Fibroblast of skin of scalp (primary cell): ENCODE data around the gene EED.
"Not testable (repeated sequence)": the region's sequence is repeated elsewhere in the genome, so short reads cannot be mapped to it uniquely, and the experiment has no call there.

Experiments used
- DNase-seq: peaks from one replicate; pipeline ENCODE4 v3.0.0-alpha.2; 2013

The EED gene

DNA sequence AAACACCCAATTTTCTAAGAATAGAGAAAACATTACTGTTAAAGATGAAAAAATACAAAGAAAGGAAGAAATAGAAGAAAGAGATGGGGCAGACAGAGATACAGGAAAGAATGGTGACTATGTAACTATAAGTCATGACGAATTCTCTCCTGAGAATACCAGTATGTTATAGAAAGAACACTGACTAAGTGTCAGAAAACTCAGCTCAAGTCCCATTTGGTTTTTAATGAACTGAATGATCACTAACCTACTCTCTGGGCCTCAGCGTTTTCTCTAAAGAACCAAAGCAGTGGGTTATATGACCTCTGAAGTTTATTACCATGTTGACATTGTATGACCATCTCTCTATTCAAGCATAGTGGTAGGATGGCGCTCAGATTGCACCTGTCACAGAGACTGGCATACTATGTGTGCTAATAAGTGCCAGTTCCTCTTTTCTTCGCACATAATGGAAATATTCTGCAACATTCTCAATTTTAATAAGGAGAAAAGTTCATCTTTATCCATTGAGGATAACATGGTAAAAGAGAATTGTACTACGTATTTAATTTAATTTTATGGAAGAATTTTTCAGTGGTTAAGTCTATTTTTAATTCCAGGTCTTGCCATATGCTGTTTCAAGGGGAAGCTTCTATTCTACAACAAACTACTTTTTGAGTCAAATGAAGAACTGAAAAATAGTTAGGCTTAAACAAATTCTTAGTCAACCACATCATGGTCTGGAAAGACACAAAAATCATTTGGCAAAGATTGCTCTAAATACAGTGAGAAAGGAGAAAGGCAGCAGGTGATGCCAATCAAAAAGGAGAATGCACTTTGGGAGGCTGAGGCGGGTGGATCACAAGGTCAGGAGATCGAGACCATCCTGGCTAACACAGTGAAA is 25.0 kb upstream of the EED start:
- no peak for DNase-seq

DNA sequence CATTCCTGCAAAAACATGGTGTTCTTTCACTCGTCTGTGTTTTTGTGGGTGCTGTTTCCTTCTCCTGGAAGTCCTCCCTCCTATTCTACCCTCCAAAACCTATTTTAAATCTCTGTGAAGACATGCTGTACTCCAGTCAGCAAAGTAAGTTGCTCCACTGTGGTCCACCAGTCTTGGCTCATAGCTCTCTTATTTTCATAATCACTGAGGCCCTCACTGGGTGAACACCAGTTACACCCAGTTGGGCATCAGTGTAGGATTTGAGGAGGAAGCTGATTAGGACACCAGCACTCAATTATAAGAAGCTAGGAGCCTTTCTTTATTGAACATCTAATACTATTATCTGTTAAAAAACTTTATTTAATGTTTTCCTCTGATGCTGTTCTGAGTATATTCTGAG is 23.9 kb upstream of the EED start:
- DNase-seq = no peak

DNA sequence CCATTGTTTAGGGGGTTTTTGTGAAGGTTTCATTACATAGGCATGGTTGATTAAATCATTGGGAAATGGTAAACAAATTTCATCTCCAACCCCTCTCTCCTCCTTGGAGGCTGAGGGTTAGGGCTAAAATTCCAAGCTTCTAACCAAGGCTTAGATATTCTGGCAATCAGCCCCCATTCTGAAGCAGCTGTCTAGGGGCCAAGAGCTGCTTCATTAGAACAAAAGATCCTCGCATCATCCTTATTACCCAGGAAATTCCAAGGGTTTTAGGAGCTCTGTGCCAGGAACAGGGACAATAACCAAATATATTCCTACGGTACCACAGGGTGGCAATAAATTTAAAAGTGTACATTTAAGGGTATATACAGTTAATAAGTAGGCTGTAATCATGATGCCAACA is 22.5 kb upstream of the EED start:
- DNase-seq = no peak

DNA sequence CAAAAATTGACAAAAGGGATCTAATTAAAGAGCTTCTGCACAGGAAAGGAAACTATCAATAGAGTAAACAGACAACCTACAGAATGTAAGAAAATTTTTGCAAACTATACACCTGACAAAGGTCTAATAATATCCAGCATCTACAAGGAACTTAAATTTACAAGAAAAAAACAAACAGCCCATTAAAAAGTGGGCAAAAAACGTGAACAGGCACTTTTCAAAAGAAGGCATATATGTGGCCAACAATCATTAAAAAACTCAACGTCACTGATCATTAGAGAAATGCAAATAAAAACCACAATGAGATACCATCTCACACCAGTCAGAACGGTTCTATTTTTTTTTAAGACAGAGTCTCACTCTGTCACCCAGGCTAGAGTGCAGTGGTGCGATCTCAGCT is 20.0 kb upstream of the EED start:
- DNase-seq = not testable (repeated sequence)

DNA sequence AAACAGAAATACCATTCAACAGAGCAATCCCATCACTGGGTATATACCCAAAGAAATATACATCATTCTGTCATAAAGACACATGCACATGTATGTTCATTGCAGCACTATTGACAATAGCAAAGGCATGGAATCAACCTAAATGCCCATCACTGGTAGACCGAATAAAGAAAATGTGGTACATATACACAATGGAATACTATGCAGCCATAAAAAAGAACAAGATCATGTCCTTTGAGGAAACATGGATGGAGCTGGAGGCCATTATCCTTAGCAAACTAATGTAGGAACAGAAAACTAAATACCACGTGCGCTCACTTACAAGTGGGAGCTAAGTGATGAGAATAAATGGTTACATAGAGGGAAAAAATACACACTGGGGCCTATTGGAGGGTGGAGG is 19.2 kb upstream of the EED start:
- not testable (repeated sequence) for DNase-seq

DNA sequence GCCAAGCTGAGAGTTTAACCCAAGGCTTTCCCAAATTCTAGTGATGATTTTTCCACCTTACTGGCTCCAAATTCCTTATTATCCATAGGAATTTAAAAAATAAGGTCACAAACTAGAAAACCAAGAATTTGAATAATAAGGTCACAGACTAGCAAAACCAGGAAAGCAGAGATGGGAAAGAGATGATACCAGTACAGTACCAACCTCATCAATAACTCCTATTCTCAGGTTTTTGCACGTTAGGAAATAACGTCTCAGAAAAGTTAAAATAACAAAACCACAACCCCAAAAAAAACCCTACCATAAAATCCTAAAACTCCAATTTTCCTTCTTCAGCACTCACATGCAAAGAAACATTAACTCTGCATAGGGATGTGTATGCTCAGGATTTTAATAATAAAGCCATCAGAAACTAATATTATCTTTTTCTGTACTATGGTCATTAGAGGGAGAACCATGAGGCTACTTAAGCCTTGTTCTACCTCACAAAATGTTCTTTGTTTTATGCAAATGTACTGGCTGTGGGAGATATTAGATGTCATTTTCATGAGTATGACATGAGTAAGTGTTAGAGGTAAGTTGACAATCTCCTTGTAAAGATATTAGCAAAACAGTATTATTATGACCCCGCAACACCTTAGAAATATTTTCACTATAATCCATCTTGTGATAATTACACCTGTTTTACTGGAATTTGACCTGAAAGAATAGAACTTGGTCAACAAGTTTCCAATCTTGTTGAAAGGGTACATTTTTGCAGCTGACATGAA is 16.1 kb upstream of the EED start:
- no peak for DNase-seq

DNA sequence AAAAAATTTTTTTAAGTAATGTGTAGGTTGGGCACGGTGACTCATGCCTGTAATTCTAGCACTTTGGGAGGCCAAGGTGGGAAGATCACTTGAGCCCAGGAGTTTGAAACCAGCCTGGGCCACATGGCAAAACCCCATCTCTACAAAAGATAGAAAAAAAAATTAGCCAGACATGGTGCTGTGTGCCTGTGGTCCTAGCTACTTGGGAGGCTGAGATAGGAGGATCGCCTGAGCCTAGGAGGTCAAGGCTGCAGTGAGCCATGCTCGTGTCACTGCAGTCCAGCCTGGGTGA is 15.6 kb upstream of the EED start:
- not testable (repeated sequence) for DNase-seq

DNA sequence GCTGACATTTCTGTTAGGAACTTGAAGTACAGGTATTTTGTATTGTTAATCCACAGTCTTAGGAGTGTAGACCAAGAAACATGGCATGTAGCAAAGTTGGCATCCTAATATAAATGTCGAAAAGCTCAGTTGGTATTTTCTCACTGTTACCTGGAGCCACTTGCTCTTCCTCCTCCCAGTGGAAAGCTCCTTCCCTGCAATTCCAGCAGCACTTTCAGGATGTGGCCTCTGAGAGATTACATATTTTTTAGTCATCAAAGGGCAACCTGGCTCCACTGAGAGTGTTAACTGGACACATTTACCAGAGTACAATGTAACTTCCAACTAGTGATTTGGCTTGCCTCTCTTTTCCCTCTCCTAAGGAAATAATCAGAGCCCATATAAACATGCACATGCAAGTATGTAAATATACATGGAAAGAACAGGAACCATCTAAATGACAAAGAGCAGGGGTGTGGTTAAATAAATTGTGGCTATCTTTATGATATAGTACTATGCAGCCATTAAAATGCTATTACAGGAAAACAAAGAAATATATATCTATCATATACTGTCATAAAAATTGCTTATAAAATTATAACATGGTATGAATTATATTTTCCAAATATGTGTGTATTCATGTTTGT is 14.3 kb upstream of the EED start:
- DNase-seq = no peak

DNA sequence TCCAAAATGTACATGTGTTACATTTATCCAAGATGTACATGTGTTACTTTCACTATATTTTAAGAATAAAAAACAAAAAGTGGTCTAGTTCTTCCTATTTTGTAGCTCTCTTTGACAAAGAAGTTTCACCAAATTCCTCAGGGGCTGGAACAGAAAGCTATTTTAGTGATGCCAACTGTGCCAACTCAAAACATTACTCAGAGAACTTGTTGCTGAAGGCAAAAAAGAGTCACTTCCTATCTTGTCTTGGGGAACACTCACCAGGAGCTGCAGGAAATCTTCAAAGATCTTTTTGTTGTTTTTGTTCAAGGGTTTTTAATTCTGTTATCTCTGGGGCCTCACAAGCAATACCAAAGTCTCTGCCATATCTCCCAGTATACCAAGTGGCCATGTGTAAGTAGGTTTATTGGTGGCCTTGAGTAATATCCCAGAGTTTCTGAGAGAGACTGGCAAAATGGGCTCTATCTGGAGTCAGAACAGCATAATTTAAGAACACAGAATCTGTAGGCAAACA is 13.6 kb upstream of the EED start:
- DNase-seq = no peak

DNA sequence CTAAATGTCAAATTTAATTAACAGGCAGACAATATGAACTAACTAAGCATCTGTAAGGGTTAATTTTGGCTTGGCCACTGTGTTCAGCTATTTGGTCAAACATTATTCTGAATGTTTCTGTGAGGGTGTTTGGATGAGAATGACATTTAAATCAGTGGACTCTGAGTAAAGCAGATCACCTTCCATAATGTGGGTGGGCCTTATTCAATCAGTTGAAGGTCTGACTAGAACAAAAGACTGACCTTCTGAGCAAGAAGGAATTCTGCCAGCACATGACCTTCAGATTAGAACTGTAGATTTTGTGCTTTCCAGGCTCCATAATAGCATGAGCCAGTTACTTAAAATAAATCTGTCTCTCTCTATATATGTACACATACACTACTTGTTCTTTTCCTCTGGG is 12.0 kb upstream of the EED start:
- no peak for DNase-seq

DNA sequence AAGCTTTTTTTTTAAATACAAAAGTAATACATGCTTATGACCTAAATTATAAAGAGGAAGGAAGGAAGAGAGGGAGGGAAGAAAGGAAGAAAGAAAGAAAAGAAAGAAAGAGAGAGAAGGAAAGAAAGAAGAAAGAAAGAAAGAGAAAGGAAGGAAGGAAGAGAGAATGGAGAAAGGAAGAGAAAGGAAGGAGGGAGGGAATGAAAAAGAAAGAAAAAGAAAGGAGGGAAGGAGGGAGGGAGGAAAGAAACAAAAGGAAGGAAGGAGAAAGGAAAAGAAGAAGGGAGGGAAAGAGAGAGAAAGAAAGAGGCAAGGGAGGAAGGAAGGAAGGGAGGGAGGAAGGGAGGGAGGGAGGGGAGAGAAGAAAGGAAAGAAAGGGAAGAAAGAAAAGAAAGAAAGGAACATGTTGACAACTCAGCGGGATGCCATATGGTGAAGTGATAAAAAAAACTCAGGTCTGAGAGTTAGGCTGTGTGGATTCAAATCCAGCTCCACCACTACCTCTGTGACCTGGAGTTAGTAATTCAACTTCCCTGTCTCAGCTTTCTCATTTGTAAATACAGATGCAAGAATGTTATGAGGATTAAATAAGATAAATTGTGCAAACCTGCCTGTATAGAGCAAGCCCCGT is 9.6 kb upstream of the EED start:
- DNase-seq = no peak

DNA sequence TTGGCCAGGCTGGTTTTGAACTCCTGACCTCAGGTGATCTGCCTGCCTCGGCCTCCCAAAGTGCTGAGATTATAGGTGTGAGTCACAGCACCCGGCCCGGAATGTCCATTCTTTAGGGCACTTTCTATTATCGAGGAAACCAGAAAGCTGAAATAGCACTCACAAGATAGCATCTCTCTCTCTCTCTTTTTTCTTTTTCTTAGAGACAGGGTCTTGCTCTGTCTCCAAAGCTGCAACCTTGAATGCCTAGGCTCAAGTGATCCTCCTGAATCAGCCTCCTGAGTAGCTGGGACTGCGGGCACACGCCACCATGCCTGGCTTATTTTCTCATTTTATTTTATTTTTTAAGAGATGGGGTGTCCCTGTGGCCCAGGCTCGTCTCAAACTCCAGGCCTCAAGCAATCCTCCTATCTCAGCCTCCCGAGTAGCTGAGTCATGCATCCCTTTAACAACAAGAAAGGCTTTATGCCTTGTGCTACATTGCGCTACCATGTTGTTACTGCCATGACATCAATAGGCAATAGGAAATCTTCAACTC is 7.2 kb upstream of the EED start:
- DNase-seq = no peak

DNA sequence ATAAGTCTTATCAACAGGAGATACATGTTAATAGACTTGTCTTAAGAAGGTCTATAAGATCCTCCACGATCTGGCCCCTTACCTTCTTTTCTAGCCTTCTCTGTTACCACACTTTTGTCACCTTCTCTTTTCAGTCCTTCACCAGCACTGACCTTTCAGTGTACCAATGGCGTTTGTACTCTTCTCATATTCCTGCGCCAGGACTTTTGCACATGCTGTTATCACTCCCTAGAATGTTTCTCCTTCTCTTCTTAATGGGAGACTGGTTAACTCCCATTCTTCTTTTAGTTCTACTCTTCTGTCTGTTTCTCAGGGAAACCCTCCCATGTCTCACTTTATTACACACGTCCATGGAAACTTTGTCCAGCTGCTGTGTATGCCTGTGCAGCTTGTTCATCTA is 4.4 kb upstream of the EED start:
- no peak for DNase-seq

DNA sequence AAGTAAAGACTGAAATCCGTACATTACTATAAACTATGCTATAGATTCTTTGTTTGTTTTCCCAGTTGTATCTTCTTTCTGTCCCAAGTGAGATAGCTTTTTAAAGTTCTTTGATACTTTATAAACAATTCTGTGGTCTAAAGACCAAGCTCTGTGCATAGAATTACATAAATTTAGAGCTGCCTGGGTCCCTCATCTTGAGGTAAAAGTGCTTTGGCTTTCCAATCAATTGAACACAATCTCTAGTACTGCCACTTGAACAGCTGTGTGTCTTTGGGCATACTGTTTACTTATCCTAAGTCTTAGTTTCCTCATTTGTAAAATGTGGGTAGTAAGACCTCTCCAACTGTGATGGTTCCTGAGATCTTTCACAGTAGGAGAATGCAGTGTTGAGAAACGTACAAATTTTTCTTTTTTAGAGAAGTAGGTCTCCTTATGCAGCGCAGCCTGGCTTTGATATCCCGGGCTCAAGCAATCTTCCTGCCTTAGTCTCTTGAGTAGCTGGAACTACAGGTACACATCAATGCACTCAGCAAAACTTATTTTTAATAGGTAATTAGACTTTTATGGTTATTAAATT is 2.5 kb upstream of the EED start:
- DNase-seq = no peak

DNA sequence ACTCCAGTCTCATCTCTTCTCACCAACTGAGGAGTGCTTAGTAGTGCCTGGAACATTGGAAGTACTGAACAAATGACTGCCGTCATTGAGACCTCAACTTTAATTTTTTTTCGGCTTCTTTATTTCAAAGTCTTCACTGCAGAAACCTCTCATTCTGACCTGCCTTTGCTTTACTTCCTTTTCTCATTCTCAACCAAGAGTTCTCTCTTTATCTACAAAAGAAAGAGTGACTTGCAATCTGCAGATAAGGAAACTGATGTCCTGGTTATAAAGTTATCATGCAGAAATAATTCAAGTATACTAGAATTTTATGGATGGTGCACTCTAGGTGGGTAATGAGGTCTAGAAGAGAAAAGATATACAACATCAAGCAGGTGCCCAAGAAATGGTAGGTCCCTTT is 1.2 kb upstream of the EED start:
- DNase-seq = no peak

DNA sequence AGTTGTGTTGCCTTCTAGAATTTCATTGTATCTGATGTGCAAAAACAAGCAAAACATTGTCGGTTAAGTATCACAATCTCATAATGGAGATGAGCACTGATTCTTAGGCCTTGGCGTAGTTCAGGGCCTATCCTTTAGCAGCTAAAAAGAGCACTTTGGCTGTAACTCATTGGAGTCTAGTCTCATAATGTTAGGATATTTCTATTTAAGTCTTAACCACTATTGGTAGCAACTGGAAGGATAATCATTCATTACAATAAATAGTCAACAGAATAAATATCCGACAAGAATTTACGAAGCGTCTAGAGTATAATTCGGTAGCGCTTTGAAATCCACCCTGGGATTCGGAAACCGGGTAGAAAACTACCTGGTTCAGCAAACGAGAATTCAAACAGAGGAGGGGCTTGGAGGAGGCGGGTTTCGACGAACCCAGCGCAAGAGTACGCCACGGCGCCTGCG is 461 bp upstream of the EED start:
- DNase-seq = peak; percentile 86

DNA sequence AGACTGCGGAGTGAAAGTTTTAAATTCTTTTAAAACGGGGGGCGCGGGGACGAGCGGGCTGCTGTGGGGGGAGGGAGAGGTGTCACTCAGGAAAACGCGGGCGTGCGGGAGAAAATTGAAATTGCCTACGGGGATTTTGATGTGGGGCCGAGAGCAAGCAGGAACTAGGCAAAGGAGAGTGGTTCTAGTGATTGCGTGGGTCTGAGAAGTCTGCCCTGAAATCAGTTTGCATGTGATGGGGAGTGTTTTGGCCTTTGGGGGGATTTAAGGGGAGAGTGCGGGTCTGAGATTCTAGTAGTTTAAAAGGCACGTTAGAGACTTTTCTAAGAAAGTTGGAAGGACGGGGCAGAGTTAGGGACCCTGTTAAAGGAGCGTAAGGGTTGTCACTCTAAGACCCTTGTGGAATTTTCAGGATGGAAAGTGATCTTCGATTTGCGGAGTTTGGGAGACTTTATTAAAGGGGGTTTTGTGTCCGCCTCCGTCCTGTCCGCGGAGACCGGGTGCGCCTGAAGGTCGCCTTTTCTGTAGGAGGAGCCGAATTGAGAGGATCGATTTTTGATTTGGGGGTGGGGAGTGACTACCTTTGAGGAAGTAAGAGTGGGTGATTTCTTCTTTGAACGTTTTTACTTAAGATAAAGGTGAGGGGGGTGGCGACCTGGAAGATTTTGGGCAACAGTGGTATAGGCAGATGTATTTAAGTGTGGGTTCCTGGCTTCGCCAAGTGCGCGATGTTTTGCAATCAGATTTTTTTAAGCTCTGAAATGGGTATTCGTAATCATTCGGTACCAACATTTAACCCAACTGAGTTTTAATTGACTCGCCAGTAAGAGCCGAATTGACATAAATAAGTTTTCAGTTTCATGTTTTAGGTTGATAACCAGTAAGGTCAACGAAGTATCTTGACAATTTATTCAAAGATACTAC is 1.1 kb downstream of the EED start:
- DNase-seq = no peak

DNA sequence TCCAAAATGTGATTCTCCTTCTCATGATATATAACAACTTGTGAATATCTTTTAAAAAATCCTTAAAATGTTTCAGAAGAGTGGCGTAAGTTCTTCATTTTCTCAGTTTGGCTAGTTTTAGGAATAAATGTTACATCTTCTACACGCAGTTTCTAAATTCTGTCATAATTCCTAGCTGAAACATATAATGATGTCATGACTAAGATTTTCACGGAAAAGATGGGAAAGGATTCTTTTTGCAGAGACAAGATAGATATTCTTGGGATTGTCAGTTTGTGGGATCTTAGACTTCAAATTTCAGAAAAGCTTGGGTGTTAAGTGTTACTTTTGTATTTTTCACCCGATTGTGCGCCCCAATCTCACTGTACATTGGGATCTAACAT is 1.7 kb downstream of the EED start:
- no peak for DNase-seq

DNA sequence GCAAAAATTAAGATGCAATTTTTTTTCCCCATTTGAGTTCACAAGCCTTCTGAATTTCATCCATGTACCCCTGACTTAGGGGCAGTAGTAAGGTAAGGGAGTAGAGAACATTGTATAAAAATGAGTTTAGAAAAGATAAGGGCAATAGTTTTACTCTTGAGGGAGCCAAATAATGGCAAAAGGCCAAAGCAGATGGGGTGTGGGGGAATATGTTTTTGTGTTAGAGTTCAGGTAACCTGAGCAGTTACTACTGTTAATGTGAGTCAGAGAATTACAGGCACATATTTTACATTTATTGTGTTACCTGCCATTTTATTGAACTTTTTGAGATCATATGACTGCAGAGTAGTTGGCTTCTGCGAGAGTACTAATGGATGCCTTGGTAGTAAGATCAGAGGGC is 3.1 kb downstream of the EED start:
- DNase-seq = no peak

DNA sequence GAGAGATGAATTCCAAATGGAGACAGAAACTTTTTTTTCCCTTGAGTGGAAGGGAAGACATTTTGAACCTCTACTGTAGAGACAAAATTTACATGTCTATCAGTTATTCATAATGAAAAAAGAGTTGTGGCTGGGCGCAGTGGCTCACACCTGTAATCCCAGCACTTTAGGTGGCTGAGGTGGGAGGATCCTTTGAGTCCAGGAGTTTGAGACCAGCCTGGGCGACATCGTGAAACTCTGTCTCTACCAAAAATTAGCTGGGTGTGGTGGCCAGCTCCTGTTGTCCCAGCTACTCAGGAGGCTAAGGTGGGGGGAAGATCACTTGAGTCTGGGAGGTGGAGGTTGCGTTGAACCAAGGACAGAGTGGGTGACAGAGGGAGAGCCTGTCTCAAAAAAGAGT is 4.1 kb downstream of the EED start:
- no peak for DNase-seq
